SH-SY5Y (cell line): ENCODE results near the gene ZNHIT1.

Experiments used
- GATA2 ChIP-seq: IDR thresholded peaks from 2 replicates; pipeline ENCODE4 v1.6.1; 2011; ENCODE audit warnings: mild to moderate bottlenecking, low read depth, low read length
- GATA3 ChIP-seq: IDR thresholded peaks from 2 replicates; pipeline ENCODE4 v1.6.1; 2011; ENCODE audit warnings: low read depth, mild to moderate bottlenecking, low read length, moderate library complexity

The ZNHIT1 gene

DNA sequence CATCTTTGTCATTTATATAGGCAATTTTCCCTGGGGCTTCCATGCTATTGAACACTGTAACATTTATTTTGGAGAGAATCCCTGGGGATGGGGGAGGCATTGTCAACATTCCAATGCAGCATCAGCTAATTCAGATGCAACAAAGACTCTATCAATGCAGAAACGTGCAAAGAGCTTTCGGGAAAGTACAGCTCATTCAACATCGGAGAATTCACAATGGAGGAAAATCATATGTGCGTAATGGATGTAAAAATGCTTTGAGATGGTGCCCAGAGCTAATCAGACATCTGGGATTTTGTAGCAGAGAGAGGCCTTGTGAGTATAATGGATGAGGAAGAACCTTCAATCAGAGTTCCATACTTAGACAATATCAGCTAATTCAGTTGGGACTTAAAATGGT lies 55.2 kb downstream of the ZNHIT1 start:
- TF ChIP-seq GATA3 (no peak), GATA2 (no peak)
